Karpas-422 (cell line): Measurements from ENCODE around the gene RCBTB2. TPM values are rescaled to one million over a fixed set of nuclear protein-coding genes. Genes with fewer than 3 reads are reported as not detected.
"Not testable (repeated sequence)": the region's sequence is repeated elsewhere in the genome, so short reads cannot be mapped to it uniquely, and the experiment has no call there.

Experiments
- DNase-seq: peaks from one replicate; pipeline ENCODE4 v3.0.0-alpha.2; 2015
- H2AFZ ChIP-seq: fragments of 200-600 bp; sonication (generic); 2 replicates; pipeline ENCODE4 v1.6.1; 2014; ENCODE audit warnings: antibody characterized with exemption, low read length, mixed read lengths
- H3K27ac ChIP-seq: fragments of 200-600 bp; sonication (generic); 2 replicates; pipeline ENCODE4 v1.5.1; 2014; ENCODE audit warnings: mild to moderate bottlenecking, low read length, moderate library complexity
- H3K27me3 ChIP-seq: fragments of 200-600 bp; sonication (generic); 2 replicates; pipeline ENCODE4 v1.6.1; 2014; ENCODE audit warnings: low read length, mixed read lengths
- H3K36me3 ChIP-seq: fragments of 200-600 bp; sonication (generic); 2 replicates; pipeline ENCODE4 v1.6.1; 2014; ENCODE audit warnings: low read length, mixed read lengths; ENCODE audit not compliant: insufficient read depth
- H3K4me1 ChIP-seq: fragments of 200-600 bp; sonication (generic); 2 replicates; pipeline ENCODE4 v1.6.1; 2014; ENCODE audit warnings: mild to moderate bottlenecking, low read length, mixed read lengths
- H3K4me2 ChIP-seq: fragments of 200-600 bp; sonication (generic); 2 replicates; pipeline ENCODE4 v1.6.1; 2014; ENCODE audit warnings: low read length, low read depth, mild to moderate bottlenecking; ENCODE audit not compliant: poor library complexity, severe bottlenecking
- H3K4me3 ChIP-seq: fragments of 200-600 bp; sonication (generic); 2 replicates; pipeline ENCODE4 v1.5.1; 2014; ENCODE audit warnings: mild to moderate bottlenecking, antibody characterized with exemption, low read length, mixed read lengths
- H3K79me2 ChIP-seq: fragments of 200-600 bp; sonication (generic); 2 replicates; pipeline ENCODE4 v1.6.1; 2014; ENCODE audit warnings: mild to moderate bottlenecking, low read length, mixed read lengths
- H3K9ac ChIP-seq: fragments of 200-600 bp; sonication (generic); 2 replicates; pipeline ENCODE4 v1.6.0; 2014; ENCODE audit warnings: low read length
- H3K9me2 ChIP-seq: fragments of 200-600 bp; sonication (generic), shearing (Covaris generic); replicated peaks from 2 replicates; pipeline ENCODE4 v1.6.0; 2014; ENCODE audit warnings: mild to moderate bottlenecking, low read length, moderate library complexity; ENCODE audit not compliant: insufficient read depth
- H3K9me3 ChIP-seq: fragments of 300-700, 200-600 bp; sonication (generic); 2 replicates; pipeline ENCODE4 v1.6.1; 2014; ENCODE audit warnings: low read length, mixed read lengths
- H4K20me1 ChIP-seq: fragments of 200-600 bp; sonication (generic); 2 replicates; pipeline ENCODE4 v1.6.1; 2014; ENCODE audit warnings: mild to moderate bottlenecking, antibody characterized with exemption, low read length, low read depth; ENCODE audit not compliant: insufficient read depth
- total RNA-seq: library from RNA; depleted of rRNA; stranded (reverse); fragments of >200 nt; shearing (Covaris generic); gene quantifications from 2 replicates; pipeline ENCODE4 v1.2.3, GENCODE V29; 2014; ENCODE audit warnings: low replicate concordance; rRNA removed

RCBTB2 gene
- 20.2 and 25.6 TPM in 2 replicates for total RNA-seq

DNA sequence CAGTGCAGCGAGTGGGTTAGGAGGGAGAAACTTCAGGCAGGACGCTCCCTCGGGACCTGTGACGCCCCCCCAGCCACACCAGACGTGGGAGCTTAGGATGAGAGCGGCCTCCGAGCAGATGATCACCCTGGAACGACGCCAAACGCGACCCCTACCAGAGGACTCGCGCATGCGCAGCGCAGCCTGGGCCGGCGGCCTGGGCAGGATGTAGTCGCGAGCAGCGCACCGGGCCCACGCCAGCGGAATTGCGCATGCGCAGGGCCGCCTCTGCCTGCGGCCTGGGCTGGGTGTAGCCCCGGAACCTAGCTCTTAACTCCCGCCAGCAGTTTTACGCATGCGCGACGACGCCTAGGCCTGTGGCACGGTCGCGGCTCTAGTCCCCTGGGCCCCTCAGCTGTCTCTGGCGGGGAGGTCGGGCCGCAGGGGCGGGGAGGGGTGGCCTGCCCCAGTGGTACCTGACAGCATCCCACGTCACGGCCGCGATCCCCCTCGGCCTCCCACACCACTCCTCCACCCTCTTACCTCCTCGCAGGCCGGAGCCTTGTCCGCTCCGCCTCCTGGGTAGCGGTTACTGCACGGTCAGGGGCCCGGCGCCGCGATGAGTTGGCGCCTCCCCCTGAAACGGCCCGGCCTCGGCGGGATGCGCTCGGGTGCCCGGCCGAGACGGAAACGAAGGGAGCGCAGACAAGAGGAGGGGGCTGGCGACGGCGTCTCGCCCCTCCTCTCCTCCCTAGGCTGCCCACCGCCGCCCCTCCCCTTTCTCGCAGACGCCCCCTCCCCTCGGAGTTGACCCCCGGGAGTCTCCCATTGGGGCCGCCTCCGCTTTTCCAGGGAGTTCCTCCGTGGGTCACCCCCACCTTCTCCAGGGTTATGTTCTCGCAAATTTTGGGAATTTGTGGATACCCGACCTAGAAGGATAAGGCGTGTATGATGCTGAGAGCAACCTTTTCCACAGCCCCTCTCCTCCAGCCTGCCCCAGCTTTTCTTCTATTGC is at the start of gene RCBTB2:
Gene RCBTB2, minus strand, starts transcription at position 575 of the 994 bp plus-strand sequence. CDS start 11,141 bp downstream, outside the sequence.
- Histone ChIP-seq H4K20me1 (no peaks in the 10 kb centered on the region), H3K4me1 (peaks cover 51% of the 10 kb centered on the region)

DNA sequence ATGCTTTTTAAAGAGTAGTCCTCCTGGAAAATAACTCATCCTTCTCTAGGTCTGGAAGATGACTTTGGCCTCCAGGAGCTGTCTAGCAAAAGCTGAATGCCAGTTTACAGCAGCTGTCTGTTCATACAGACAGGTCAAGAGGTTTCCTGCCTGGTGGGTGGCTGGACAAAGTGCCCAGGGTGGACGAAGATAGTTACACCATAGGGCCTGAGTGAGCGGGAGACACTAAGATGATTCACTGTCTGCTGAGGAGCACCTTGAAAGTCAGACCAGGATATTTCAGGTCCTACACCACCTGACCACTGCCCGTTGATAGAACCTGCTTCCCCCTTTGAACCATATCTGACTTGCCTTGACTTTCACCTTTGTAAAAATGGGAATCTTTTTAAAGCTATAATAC is 49.2 kb upstream of the RCBTB2 start:
- Histone ChIP-seq H4K20me1 (no peaks in the 10 kb centered on the region), H3K9me3 (no peaks in the 10 kb centered on the region), H3K27me3 (no peaks in the 10 kb centered on the region)

More for the DNA sequence above, at the start of gene RCBTB2:
- peak within 1 kb of the TSS; percentile 75 for H3K4me3 ChIP-seq
- H3K27me3 ChIP-seq: no peaks in the 10 kb centered on the region
- peak within 1 kb of the TSS; percentile 95 for H3K4me2 ChIP-seq
- no peaks in the 10 kb centered on the region for H3K36me3 ChIP-seq
- no peaks in the 10 kb centered on the region for H3K9me2 ChIP-seq
- peaks cover 36% of the 10 kb centered on the region for H3K79me2 ChIP-seq
- peak; percentile 100 for DNase-seq
- H3K9me3 ChIP-seq: no peaks in the 10 kb centered on the region
- H3K27ac ChIP-seq: peak within 1 kb of the TSS; percentile 92
- H3K9ac ChIP-seq: peak within 1 kb of the TSS; percentile 91
- no peak within 1 kb of the TSS for H2AFZ ChIP-seq

DNA sequence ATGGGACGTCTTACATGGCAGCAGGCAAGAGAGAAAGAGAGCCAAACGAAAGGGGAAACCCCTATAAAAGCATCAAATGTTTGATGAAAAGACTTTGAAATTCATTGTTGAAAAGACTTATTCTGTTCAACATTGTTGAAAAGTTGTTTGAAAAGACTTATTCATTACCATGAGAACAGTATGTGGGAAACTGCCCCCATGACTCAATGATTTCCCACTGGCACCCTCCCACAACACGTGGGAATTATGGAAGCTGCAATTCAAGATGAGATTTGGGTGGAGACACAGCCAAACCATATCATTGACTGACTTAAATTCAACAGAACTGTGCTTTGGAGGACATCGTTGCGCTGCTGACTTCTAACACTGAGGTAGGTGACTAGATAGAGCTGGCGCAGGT is 48.0 kb upstream of the RCBTB2 start:
- Histone ChIP-seq H3K27ac (no peak overlapping the region), H3K4me2 (no peak overlapping the region), H3K36me3 (no peaks in the 10 kb centered on the region), H3K9me2 (no peaks in the 10 kb centered on the region), H3K9ac (no peak overlapping the region), H3K27me3 (no peaks in the 10 kb centered on the region), H3K4me1 (peaks cover 52% of the 10 kb centered on the region), H3K79me2 (no peaks in the 10 kb centered on the region), H2AFZ (no peak overlapping the region), H3K4me3 (no peak overlapping the region), H3K9me3 (no peaks in the 10 kb centered on the region), H4K20me1 (no peaks in the 10 kb centered on the region)
- no peak for DNase-seq

More for the DNA sequence above, 49.2 kb upstream of the RCBTB2 start:
- H3K79me2 ChIP-seq: no peaks in the 10 kb centered on the region
- H3K27ac ChIP-seq: no peak overlapping the region
- no peak overlapping the region for H3K4me3 ChIP-seq
- H3K4me2 ChIP-seq: no peak overlapping the region
- H3K36me3 ChIP-seq: no peaks in the 10 kb centered on the region
- no peak overlapping the region for H2AFZ ChIP-seq
- peaks cover 53% of the 10 kb centered on the region for H3K4me1 ChIP-seq
- no peaks in the 10 kb centered on the region for H3K9me2 ChIP-seq
- DNase-seq: no peak
- no peak overlapping the region for H3K9ac ChIP-seq

DNA sequence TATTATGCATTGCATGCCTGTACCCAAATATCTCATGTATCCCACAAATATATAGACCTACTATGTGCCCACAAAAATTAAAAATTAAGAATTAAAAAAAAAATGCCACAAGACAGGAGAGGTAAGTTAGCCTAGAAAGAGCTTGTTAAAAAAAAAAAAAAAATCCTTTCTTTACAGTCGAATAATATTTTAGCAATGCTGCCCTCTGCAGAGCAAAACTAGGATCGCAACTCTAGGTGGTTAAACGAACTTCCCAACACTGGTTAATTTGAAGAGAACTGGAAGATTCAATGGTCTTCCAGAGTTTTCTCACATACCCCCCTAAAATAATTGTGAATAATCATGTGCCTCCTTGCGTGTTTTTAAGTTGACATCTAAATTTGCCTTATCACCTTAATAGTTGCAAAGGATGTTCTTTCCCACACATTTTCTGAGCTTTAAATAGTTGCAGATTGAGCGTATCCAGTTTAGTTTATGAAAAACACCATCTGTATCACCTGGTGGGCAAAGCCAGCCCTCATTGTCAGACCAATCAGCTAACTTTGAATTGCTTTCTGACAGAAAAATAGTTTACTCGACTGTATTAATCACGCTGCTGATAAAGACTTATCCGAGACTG is 47.4 kb upstream of the RCBTB2 start:
- H2AFZ ChIP-seq: no peak overlapping the region
- H3K9me2 ChIP-seq: no peaks in the 10 kb centered on the region
- H4K20me1 ChIP-seq: no peaks in the 10 kb centered on the region
- H3K27me3 ChIP-seq: no peaks in the 10 kb centered on the region
- peak overlapping the region; percentile 69 for H3K4me2 ChIP-seq
- H3K36me3 ChIP-seq: no peaks in the 10 kb centered on the region
- DNase-seq: peak; percentile 93
- no peaks in the 10 kb centered on the region for H3K79me2 ChIP-seq
- no peak overlapping the region for H3K9ac ChIP-seq
- H3K4me1 ChIP-seq: peaks cover 57% of the 10 kb centered on the region
- no peak overlapping the region for H3K4me3 ChIP-seq
- no peaks in the 10 kb centered on the region for H3K9me3 ChIP-seq
- peak overlapping the region; percentile 91 for H3K27ac ChIP-seq

DNA sequence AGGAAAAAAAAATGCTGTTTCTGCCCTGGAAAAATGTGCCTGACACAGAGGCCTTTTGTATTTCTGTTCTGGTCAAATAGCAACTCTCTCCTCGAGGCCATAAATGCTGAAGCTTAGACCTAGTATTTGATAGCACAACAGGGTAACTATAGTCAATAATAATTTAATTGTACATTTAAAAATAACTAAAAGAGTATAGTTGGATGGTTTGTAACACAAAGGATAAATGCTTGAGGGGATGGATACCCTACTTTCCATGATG is 47.0 kb upstream of the RCBTB2 start:
- not testable (repeated sequence) for H3K9me2 ChIP-seq, H3K9me3 ChIP-seq, H3K27me3 ChIP-seq, H4K20me1 ChIP-seq, H3K36me3 ChIP-seq, H3K79me2 ChIP-seq, DNase-seq
- Histone ChIP-seq H3K27ac (peak overlapping the region; percentile 91), H3K4me3 (peak overlapping the region; percentile 26; the same call in 1 of the 2 replicates), H3K4me1 (peaks cover 62% of the 10 kb centered on the region), H3K4me2 (peak overlapping the region; percentile 69), H3K9ac (peak overlapping the region; percentile 45), H2AFZ (peak overlapping the region; percentile 66)

DNA sequence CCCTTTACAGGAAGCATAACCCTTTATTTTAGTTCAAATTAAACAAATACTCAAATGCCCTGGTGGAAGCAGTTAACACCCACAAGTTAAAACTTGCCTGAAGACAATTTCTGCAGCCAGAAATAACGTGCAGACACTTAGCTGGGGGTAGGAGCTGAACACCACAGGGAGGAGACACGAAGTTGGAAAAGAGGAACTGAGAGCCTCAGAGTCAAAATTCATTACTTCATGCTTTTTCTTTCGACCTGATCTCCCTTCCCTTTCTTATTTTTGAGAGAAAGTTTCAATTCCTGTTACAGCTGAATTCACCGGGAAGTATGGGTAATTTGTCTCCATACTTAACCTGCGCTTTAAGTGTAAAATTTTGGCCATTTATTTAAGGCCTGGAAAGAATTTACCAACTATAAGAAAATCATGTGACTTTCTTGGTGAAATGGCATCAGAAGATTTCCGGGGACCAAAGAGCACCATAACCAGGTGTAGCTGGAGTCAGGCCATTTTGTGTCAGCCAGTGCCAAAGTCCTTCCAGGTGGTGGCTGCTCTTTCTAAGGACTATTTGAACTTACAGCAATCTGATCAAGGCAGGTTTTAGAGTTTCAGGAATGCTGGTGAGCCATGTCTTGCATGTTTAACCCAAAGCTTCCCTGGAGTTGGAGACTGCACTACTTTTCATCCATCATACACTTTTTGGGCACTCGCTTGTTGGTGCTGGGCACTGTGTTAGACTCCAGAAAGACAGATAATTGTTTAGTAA is 46.5 kb upstream of the RCBTB2 start:
- Histone ChIP-seq H3K4me1 (peaks cover 67% of the 10 kb centered on the region), H3K36me3 (no peaks in the 10 kb centered on the region), H3K27me3 (no peaks in the 10 kb centered on the region), H3K79me2 (no peaks in the 10 kb centered on the region), H2AFZ (peak overlapping the region; percentile 66), H3K4me2 (peak overlapping the region; percentile 69), H3K4me3 (peak overlapping the region; percentile 32), H3K9ac (peak overlapping the region; percentile 60), H3K27ac (peak overlapping the region; percentile 91), H3K9me2 (no peaks in the 10 kb centered on the region), H4K20me1 (no peaks in the 10 kb centered on the region), H3K9me3 (no peaks in the 10 kb centered on the region)
- DNase-seq: peak; percentile 95

DNA sequence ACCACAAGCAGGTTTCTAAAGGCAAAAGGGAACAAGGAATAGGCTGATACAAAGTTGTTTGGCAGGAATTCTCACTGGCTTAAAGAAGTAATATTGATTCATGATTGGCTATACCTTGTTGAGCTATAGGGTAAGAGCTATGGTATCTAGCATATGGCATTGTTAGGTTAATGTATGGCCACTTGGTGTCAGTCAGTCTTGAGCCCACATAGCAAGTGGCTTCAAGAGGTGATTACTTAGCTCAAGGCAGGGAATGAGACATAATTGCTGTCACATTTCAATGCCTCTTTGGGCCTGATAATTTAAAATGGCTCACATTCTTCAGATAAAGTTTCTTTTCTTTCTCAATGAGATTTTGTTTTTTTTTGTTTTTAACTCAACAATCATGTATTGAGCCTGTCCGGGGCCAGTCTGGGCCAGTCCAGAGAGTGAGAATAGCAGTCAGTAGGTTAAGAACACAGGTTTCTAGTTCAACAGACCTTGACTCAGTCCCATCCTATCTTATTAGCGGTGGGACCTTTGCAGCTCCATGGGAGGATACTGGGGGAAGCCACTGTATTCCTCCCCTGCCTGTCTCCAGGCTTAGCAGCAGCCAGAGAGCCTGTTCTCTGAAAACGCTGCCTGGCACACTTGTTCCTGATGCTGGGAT is 45.8 kb upstream of the RCBTB2 start:
- no peaks in the 10 kb centered on the region for H3K9me2 ChIP-seq
- H4K20me1 ChIP-seq: no peaks in the 10 kb centered on the region
- no peaks in the 10 kb centered on the region for H3K9me3 ChIP-seq
- H3K4me2 ChIP-seq: peak overlapping the region; percentile 69
- H2AFZ ChIP-seq: peak overlapping the region; percentile 66
- peak overlapping the region; percentile 32; the same call in 1 of the 2 replicates for H3K4me3 ChIP-seq
- H3K27ac ChIP-seq: peak overlapping the region; percentile 91
- H3K27me3 ChIP-seq: no peaks in the 10 kb centered on the region
- peak overlapping the region; percentile 60 for H3K9ac ChIP-seq
- H3K4me1 ChIP-seq: peaks cover 74% of the 10 kb centered on the region
- peak; percentile 70 for DNase-seq
- H3K79me2 ChIP-seq: no peaks in the 10 kb centered on the region
- no peaks in the 10 kb centered on the region for H3K36me3 ChIP-seq
